Lower lobe of right lung (tissue), 2 donors: ENCODE measurements around the gene ESX1. TPM values are rescaled to one million over a fixed set of nuclear protein-coding genes. Genes with fewer than 3 reads are reported as not detected.

ENCODE experiments used
- ATAC-seq, 2 donors: fragments of 200-7000 bp; cut with Tn5 transposase; one replicate each; pipeline ENCODE4 v1.9.1; 2020 to 2022; ENCODE audit warnings: mild to moderate bottlenecking in 2 of 2, moderate library complexity in 2 of 2
- DNase-seq: peaks from one replicate; pipeline ENCODE4 v3.0.0-alpha.2; 2020
- H3K27ac ChIP-seq: fragments of 200-600 bp; one replicate; pipeline ENCODE4 v1.8.0; 2022
- H3K27me3 ChIP-seq: fragments of 200-600 bp; one replicate; pipeline ENCODE4 v1.8.0; 2022; ENCODE audit warnings: low read depth
- H3K36me3 ChIP-seq: fragments of 200-600 bp; one replicate; pipeline ENCODE4 v1.8.0; 2022; ENCODE audit warnings: mild to moderate bottlenecking
- H3K4me1 ChIP-seq: fragments of 200-600 bp; one replicate; pipeline ENCODE4 v1.8.0; 2022
- H3K4me3 ChIP-seq: fragments of 200-600 bp; one replicate; pipeline ENCODE4 v1.8.0; 2022; ENCODE audit warnings: mild to moderate bottlenecking
- H3K9me3 ChIP-seq: fragments of 200-600 bp; one replicate; pipeline ENCODE4 v1.8.0; 2022
- CTCF ChIP-seq: fragments of 200-600 bp; IDR thresholded peaks from one replicate; pipeline ENCODE4 v1.8.0; 2022; ENCODE audit warnings: antibody characterized with exemption, mild to moderate bottlenecking
- intact Hi-C: fragments of 100-400 bp; cut with DNase I; formaldehyde crosslinking; loops from one replicate; pipeline ENCODE4 v1.11.0; 2022
- total RNA-seq: library from RNA; stranded (reverse); fragmentation: NEBNext Ultra II Directional; extraction: Animal tissue kit (Norgen Biotek cat#: 25700); gene quantifications from one replicate; pipeline ENCODE4 v1.2.1, GENCODE V29; 2021
- donor health status: DM: no; HTN: yes; CAD: no; lungs with severe emphysema.

Gene ESX1
- total RNA-seq, 1 donor from 2014 or later: not detected

GRCh38 chrX:104284507-104284906 lies 29.8 kb upstream of the ESX1 start:
- Histone ChIP-seq H3K4me1 (no peaks in the 10 kb centered on the region), H3K9me3 (no peaks in the 10 kb centered on the region), H3K36me3 (no peaks in the 10 kb centered on the region), H3K27ac (no peak overlapping the region), H3K4me3 (no peak overlapping the region), H3K27me3 (no peaks in the 10 kb centered on the region)
- intact Hi-C loops: no loop called here
- TF ChIP-seq CTCF: no peak
- DNase-seq (no peak), ATAC-seq (no peak)

GRCh38 chrX:104282166-104282725 lies 27.5 kb upstream of the ESX1 start:
- no peak overlapping the region for H3K4me3 ChIP-seq
- H3K4me1 ChIP-seq: no peaks in the 10 kb centered on the region
- H3K9me3 ChIP-seq: no peaks in the 10 kb centered on the region
- H3K27ac ChIP-seq: no peak overlapping the region
- no peak for DNase-seq
- H3K27me3 ChIP-seq: no peaks in the 10 kb centered on the region
- no peak for TF ChIP-seq CTCF
- no peaks in the 10 kb centered on the region for H3K36me3 ChIP-seq
- no peak for ATAC-seq
- intact Hi-C loops: no loop called here

GRCh38 chrX:104281564-104281963 lies 26.8 kb upstream of the ESX1 start:
- TF ChIP-seq CTCF: no peak
- no peak overlapping the region for H3K4me3 ChIP-seq
- no peak overlapping the region for H3K27ac ChIP-seq
- intact Hi-C loops: no loop called here
- H3K36me3 ChIP-seq: no peaks in the 10 kb centered on the region
- ATAC-seq (no peak), DNase-seq (no peak)
- H3K27me3 ChIP-seq: no peaks in the 10 kb centered on the region
- H3K4me1 ChIP-seq: no peaks in the 10 kb centered on the region
- H3K9me3 ChIP-seq: no peaks in the 10 kb centered on the region

- no peak for ATAC-seq
- no peak for TF ChIP-seq CTCF
- H3K9me3 ChIP-seq: no peaks in the 10 kb centered on the region
- no peaks in the 10 kb centered on the region for H3K4me1 ChIP-seq
- no peak for DNase-seq
- no peak overlapping the region for H3K4me3 ChIP-seq
- no peaks in the 10 kb centered on the region for H3K27me3 ChIP-seq
- H3K27ac ChIP-seq: no peak overlapping the region
- intact Hi-C loops: no loop called here
- no peaks in the 10 kb centered on the region for H3K36me3 ChIP-seq
Measured at GRCh38 chrX:104280609-104281008, 25.9 kb upstream of the ESX1 start.

- no peaks in the 10 kb centered on the region for H3K4me1 ChIP-seq
- no peaks in the 10 kb centered on the region for H3K36me3 ChIP-seq
- TF ChIP-seq CTCF: peak; percentile 42
- H3K4me3 ChIP-seq: no peak overlapping the region
- intact Hi-C loops: no loop called here
- H3K9me3 ChIP-seq: no peaks in the 10 kb centered on the region
- no peaks in the 10 kb centered on the region for H3K27me3 ChIP-seq
- ATAC-seq: no peak
- no peak for DNase-seq
- H3K27ac ChIP-seq: no peak overlapping the region
Measured at GRCh38 chrX:104270916-104271512, 16.3 kb upstream of the ESX1 start.
